ENCODE measurements around the gene DIAPH2. TPM values are rescaled to one million over a fixed set of nuclear protein-coding genes. Genes with fewer than 3 reads are reported as not detected.

The DIAPH2 gene
- total RNA-seq, 3 donors from 2014 or later = 27.4 to 66.4 (median 30.8) TPM

GRCh38 chrX:97199501-97199900 lies 514.9 kb downstream of the DIAPH2 start:
- Histone ChIP-seq H3K4me1 (no peaks in the 10 kb centered on the region), H3K27ac (no peak overlapping the region), H3K4me3 (no peak overlapping the region), H3K9me3 (peaks cover 0 to 7% of the 10 kb centered on the region in 2 donors), H3K36me3 (no peaks in the 10 kb centered on the region), H3K27me3 (peaks cover 0 to 22% of the 10 kb centered on the region in 2 donors)
- intact Hi-C loops (cut with DNase I; ENCODE audit: low total_unique reads) = no loop called here
- DNase-seq (ENCODE audit: low spot score in 2 of 2) = no peak
- TF ChIP-seq CTCF (IDR thresholded peaks at IDR 0.05) = no peak
- no peak for TF ChIP-seq POLR2A (IDR thresholded peaks at IDR 0.05)
- TF ChIP-seq POLR2AphosphoS5 (IDR thresholded peaks at IDR 0.05) = no peak

- no peak for TF ChIP-seq CTCF (IDR thresholded peaks at IDR 0.05)
- no peak for TF ChIP-seq POLR2A (IDR thresholded peaks at IDR 0.05)
- TF ChIP-seq POLR2AphosphoS5 (IDR thresholded peaks at IDR 0.05) = no peak
- Histone ChIP-seq H3K9me3 (peaks cover 0 to 13% of the 10 kb centered on the region in 2 donors), H3K27ac (no peak overlapping the region), H3K36me3 (no peaks in the 10 kb centered on the region), H3K4me1 (no peaks in the 10 kb centered on the region), H3K4me3 (no peak overlapping the region), H3K27me3 (peaks cover 0 to 22% of the 10 kb centered on the region in 2 donors)
- intact Hi-C loops (cut with DNase I; ENCODE audit: low total_unique reads) = no loop called here
- no peak for DNase-seq (ENCODE audit: low spot score in 2 of 2)
Observed at GRCh38 chrX:97200454-97200853, 515.8 kb downstream of the DIAPH2 start.

GRCh38 chrX:97210501-97210900 lies 525.9 kb downstream of the DIAPH2 start:
- TF ChIP-seq CTCF (IDR thresholded peaks at IDR 0.05) (no peak), POLR2AphosphoS5 (IDR thresholded peaks at IDR 0.05) (no peak), POLR2A (IDR thresholded peaks at IDR 0.05) (no peak)
- H3K27me3 ChIP-seq = no peaks in the 10 kb centered on the region
- H3K36me3 ChIP-seq = no peaks in the 10 kb centered on the region
- intact Hi-C loops (cut with DNase I; ENCODE audit: low total_unique reads) = no loop called here
- H3K9me3 ChIP-seq = no peaks in the 10 kb centered on the region
- H3K27ac ChIP-seq = no peak overlapping the region
- DNase-seq (ENCODE audit: low spot score in 2 of 2) = no peak
- no peaks in the 10 kb centered on the region for H3K4me1 ChIP-seq
- H3K4me3 ChIP-seq = no peak overlapping the region

GRCh38 chrX:97211070-97211469 lies 526.4 kb downstream of the DIAPH2 start:
- DNase-seq (ENCODE audit: low spot score in 2 of 2) = no peak
- Histone ChIP-seq H3K4me1 (no peaks in the 10 kb centered on the region), H3K9me3 (no peaks in the 10 kb centered on the region), H3K27me3 (no peaks in the 10 kb centered on the region), H3K36me3 (no peaks in the 10 kb centered on the region), H3K27ac (no peak overlapping the region), H3K4me3 (no peak overlapping the region)
- intact Hi-C loops (cut with DNase I; ENCODE audit: low total_unique reads) = no loop called here
- TF ChIP-seq POLR2AphosphoS5 (IDR thresholded peaks at IDR 0.05) = no peak
- no peak for TF ChIP-seq CTCF (IDR thresholded peaks at IDR 0.05)
- TF ChIP-seq POLR2A (IDR thresholded peaks at IDR 0.05) = no peak

GRCh38 chrX:97215186-97215585 lies 530.5 kb downstream of the DIAPH2 start:
- TF ChIP-seq POLR2AphosphoS5 (IDR thresholded peaks at IDR 0.05) (no peak), POLR2A (IDR thresholded peaks at IDR 0.05) (no peak), CTCF (IDR thresholded peaks at IDR 0.05) (no peak)
- Histone ChIP-seq H3K9me3 (no peaks in the 10 kb centered on the region), H3K4me1 (no peaks in the 10 kb centered on the region), H3K27ac (no peak overlapping the region), H3K27me3 (peaks cover 0 to 4% of the 10 kb centered on the region in 2 donors), H3K4me3 (no peak overlapping the region), H3K36me3 (no peaks in the 10 kb centered on the region)
- intact Hi-C loops (cut with DNase I; ENCODE audit: low total_unique reads) = no loop called here
- no peak for DNase-seq (ENCODE audit: low spot score in 2 of 2)

Measured in breast epithelium (tissue), 4 donors.